GM12865 (cell line): ENCODE measurements around the gene DNER.

Experiments
- DNase-seq: peaks from one replicate; pipeline ENCODE4 v3.0.0; 2010; ENCODE audit warnings: low read depth
- H3K4me3 ChIP-seq: 2 replicates; pipeline ENCODE4 v1.5.1; 2011; ENCODE audit warnings: mild to moderate bottlenecking, low read depth, low read length, control low read depth
- TF ChIP-seq, protein P1 (sequence below): IDR thresholded peaks from 2 replicates; pipeline ENCODE4 v1.5.1; 2011; ENCODE audit warnings: low read length, control low read depth, low read depth, inconsistent platforms; ENCODE audit not compliant: insufficient read depth; ENCODE audit errors: missing control alignments

The DNER gene

DNA sequence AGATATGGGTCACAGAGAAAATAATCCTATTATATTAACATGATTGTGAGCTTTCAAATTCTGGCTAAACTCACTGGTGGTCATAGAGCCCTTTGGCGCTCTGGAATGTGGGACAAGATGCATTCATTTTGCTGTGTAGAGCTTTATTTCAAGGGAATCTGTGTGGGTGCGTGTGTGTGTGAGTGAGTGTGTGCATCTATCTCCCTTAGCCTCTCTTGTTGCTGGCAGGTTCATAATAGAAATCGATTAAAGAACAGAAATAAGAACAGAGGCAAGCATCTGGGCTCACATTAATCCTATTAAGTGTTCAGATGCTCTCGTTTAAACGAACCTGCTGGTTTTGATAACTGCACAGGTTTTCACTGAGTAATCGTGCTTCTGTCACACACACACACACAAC lies 287.9 kb downstream of the DNER start:
- H3K4me3 ChIP-seq: no peak overlapping the region
- DNase-seq: no peak
- TF ChIP-seq, protein P1, sequence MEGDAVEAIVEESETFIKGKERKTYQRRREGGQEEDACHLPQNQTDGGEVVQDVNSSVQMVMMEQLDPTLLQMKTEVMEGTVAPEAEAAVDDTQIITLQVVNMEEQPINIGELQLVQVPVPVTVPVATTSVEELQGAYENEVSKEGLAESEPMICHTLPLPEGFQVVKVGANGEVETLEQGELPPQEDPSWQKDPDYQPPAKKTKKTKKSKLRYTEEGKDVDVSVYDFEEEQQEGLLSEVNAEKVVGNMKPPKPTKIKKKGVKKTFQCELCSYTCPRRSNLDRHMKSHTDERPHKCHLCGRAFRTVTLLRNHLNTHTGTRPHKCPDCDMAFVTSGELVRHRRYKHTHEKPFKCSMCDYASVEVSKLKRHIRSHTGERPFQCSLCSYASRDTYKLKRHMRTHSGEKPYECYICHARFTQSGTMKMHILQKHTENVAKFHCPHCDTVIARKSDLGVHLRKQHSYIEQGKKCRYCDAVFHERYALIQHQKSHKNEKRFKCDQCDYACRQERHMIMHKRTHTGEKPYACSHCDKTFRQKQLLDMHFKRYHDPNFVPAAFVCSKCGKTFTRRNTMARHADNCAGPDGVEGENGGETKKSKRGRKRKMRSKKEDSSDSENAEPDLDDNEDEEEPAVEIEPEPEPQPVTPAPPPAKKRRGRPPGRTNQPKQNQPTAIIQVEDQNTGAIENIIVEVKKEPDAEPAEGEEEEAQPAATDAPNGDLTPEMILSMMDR: no peak

DNA sequence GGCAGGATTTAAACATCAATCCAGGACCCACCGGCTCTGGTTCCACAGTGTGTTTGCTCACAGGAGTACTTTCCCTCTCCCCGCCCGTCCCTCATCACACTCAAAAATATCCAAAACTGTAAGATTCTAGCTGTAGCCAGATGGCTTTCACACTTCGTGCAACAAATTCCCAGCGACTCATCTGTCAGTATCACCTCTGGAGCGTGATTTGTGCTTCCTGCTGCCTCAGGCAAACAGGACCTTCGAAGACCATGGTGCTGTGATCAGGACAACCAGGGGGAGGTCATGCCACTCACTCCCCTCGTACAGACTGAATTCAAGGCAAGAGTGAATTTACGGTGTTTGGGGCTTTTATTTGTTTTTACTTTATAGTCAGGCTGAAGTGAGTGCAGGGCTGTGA lies 288.8 kb downstream of the DNER start:
- TF ChIP-seq, protein P1: no peak
- DNase-seq: no peak
- no peak overlapping the region for H3K4me3 ChIP-seq

DNA sequence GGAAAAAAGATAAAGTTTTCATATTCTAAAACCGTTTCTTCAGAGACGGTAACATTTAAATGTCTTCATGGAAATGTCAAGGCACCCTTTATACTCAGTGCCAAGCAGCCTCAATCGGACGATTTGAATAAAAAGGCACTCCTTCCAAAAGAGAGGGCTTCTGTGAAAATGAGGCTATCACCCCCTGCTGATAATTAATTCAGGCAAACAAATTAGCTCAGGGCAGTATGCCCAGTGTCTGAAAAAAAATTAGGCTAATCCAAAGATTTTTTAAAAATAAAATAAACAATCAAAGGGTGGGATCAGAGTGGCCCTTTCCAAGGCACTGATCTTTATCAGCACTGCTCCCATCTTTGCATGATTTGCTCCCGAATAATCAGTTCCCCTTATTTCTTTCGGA lies 292.3 kb downstream of the DNER start:
- H3K4me3 ChIP-seq: no peak overlapping the region
- TF ChIP-seq, protein P1: no peak
- no peak for DNase-seq

DNA sequence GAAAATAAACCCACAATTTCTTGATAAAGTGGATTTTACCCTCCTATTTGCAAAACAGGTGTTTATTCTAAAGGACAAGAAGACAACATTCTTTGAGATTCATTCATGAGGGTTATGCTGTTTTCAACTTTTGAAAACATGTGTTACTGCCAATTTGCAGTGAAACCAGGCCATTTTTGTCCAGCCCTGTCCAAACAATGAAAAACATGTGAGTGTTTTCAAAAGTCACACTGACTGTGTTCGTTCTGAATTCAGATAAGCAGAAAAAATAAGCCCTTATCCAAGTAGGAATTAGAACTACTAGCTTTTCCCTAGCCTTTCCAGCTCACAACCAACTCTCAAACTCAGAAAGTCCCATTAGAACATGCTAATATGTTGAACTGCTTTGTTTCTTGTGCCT lies 295.2 kb downstream of the DNER start:
- DNase-seq: no peak
- no peak overlapping the region for H3K4me3 ChIP-seq
- TF ChIP-seq, protein P1: no peak

DNA sequence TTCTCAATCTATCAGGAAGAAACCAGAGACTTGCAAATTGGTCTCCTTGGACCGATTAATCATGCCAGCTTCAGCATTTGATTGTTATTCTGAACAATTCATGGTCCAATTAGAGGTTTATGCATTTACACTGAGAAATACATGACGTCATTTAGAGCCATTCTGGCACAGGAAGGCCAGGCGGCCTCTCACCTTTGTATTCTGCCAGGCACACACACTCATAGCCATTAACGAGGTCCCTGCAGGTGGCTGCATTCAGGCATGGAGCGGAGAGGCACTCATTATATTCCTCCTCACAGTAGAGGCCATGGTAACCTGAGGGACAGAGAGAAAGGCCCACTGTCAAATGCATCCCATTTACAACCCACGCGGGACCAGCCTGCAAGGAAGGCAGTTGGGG lies 296.4 kb downstream of the DNER start:
- no peak overlapping the region for H3K4me3 ChIP-seq
- no peak for DNase-seq
- TF ChIP-seq, protein P1: no peak

DNA sequence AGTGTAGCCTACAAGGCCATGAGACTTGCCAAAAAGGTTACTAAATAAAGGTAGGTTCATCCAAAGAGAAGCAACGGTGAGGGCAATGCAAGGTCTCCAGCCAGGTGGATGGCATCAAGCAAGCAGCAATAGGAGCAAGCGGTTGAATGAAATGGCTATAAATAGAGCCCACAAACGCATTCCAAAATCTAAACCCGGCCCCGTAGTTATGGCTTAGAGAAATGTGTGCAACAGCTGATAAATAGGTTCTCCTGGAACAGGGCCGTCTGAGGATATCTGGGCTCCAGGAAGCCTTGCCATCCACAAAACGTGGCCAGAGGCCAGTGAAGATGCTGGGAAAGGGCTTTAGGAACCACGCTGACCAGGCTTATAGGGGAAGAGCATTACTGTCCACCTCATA lies 297.2 kb downstream of the DNER start:
- no peak for DNase-seq
- TF ChIP-seq, protein P1: no peak
- no peak overlapping the region for H3K4me3 ChIP-seq

DNA sequence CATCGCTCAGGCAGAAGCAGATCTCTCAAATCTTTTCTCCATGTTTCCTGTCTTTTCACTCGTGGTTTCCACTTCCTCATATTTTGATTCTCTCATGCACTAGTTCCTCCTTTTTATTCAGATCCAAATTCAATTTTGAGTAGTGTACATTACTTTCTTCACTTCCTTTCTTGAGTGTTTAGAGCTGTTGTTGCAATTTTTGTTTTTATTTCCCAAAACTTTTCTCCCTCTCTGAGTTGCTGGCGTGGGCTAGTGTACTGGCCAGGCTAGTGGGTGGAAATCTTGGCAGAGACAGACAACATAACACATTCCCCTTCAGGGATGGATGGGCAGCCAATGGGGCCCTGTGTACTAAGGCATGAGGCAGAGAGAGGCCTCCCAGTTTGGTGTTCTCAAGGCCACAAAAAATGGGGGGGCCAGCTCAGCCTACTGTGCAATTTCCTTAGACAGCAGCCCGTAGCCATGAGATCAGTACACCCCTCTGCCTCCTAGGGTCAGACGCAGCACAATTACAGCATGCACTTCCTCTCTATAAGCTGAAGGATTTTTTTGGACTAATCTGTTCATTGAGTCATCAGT lies 298.1 kb downstream of the DNER start:
- DNase-seq: no peak
- H3K4me3 ChIP-seq: no peak overlapping the region
- TF ChIP-seq, protein P1: no peak
